Fibroblast of villous mesenchyme (primary cell): ENCODE data around the gene AP1S3. TPM values are rescaled to one million over a fixed set of nuclear protein-coding genes. Genes with fewer than 3 reads are reported as not detected.

Source experiments
- DNase-seq: peaks from one replicate; pipeline ENCODE4 v3.0.0-alpha.2; 2010; ENCODE audit warnings: low read depth
- H3K4me3 ChIP-seq: 2 replicates; pipeline ENCODE4 v1.5.1; 2011; ENCODE audit warnings: low read depth, mild to moderate bottlenecking, low read length
- CTCF ChIP-seq: IDR thresholded peaks from 2 replicates; pipeline ENCODE4 v1.5.1; 2012; ENCODE audit warnings: low read depth, mild to moderate bottlenecking, low read length; ENCODE audit not compliant: insufficient read depth
- total RNA-seq: library from RNA; depleted of rRNA; stranded (reverse); fragments of >200 nt; gene quantifications from 2 replicates; pipeline ENCODE4 v1.2.3, GENCODE V29; 2012

Gene AP1S3
- 4.7 and 5.8 TPM in 2 replicates for total RNA-seq

GRCh38 chr2:223837287-223838061 is at the start of gene AP1S3:
Gene AP1S3, minus strand, starts transcription at chr2:223837582. Its CDS starts 132 bp downstream, at chr2:223837450.
- no peak for TF ChIP-seq CTCF
- peak within 1 kb of the TSS; percentile 72 for H3K4me3 ChIP-seq
- DNase-seq = peak; percentile 32

- no peak overlapping the region for H3K4me3 ChIP-seq
- no peak for TF ChIP-seq CTCF
- DNase-seq = peak; percentile 79
These were observed 49.7 kb upstream of the AP1S3 start for GRCh38 chr2:223887127-223887526.

GRCh38 chr2:223886726-223887125 is 49.3 kb upstream of the AP1S3 start:
- no peak for DNase-seq
- H3K4me3 ChIP-seq = no peak overlapping the region
- TF ChIP-seq CTCF = no peak

- TF ChIP-seq CTCF = no peak
- DNase-seq = peak; percentile 18
- H3K4me3 ChIP-seq = no peak overlapping the region
These were observed 47.0 kb upstream of the AP1S3 start for GRCh38 chr2:223884399-223884798.

DNA sequence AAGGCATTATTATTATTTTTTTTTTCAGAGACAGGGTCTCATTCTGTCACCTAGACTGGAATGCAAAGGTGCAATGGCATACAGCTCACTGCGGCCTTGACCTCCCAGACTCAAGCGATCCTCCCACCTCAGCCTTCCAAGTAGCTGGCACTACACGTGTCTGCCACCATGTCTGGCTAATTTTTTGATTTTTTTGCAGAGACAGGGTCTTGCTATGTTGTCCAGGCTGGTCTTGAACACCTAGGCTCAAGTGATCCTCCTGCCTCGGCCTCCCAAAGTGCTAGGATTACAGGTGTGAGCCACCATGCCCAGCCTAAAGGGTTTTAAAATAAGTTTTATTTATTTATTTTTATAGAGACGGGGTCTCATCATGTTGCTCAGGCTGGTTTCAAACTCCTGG is 45.3 kb upstream of the AP1S3 start:
- H3K4me3 ChIP-seq = no peak overlapping the region
- no peak for TF ChIP-seq CTCF
- DNase-seq = no peak

- TF ChIP-seq CTCF = no peak
- no peak for DNase-seq
- no peak overlapping the region for H3K4me3 ChIP-seq
These were observed 43.4 kb upstream of the AP1S3 start for GRCh38 chr2:223880796-223881195.

- no peak for TF ChIP-seq CTCF
- no peak overlapping the region for H3K4me3 ChIP-seq
- no peak for DNase-seq
These were observed 40.5 kb upstream of the AP1S3 start for GRCh38 chr2:223877721-223878410.
